ENCODE measurements around the gene GADL1.

The GADL1 gene

GRCh38 chr3:30760040-30760695 is 134.3 kb downstream of the GADL1 start:
- DNase-seq (ENCODE audit: low spot score) = no peak

GRCh38 chr3:30756218-30756617 is 138.2 kb downstream of the GADL1 start:
- DNase-seq (ENCODE audit: low spot score) = no peak

DNA sequence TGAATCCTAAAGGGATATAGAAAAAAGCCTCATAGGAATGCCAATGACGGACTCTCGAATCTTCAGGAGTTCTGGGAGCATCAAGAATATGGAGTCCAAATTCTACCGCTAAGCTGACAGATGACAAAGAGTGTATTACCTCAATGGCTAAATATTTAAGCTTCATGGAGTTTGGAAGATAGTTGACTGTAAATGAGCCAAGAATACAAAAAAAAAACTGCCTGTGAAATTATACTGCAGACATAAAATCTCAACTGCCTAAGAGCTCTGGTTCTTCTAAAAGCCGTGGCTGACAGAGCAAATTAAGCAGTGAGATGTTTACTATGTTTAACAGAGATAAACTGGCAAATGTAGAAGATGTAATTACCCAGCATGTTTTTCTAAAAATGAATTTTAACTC is 140.0 kb downstream of the GADL1 start:
- DNase-seq (ENCODE audit: low spot score) = no peak

DNA sequence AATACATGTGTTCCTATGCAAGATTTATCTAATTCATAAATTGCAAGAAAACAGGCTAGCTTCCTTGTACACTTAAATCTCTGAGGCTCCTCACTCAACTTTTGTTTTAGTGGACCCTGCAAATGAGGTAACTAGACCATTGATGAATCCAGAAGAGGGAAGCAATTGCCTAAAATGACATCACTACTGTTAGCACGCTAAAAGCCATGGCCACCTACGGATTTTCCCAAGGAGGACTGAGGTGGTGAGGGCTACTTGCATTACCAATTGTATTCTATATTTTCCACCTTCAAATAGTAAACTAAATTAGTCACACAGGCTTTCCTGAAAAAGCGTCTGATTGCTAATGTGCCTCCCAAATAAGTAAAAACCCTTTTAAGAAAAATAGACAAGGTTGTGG is 140.7 kb downstream of the GADL1 start:
- DNase-seq (ENCODE audit: low spot score) = no peak

- no peak for DNase-seq (ENCODE audit: low spot score)
These were observed 141.5 kb downstream of the GADL1 start for GRCh38 chr3:30752970-30753369.

GRCh38 chr3:30752491-30752890 is 142.0 kb downstream of the GADL1 start:
- DNase-seq (ENCODE audit: low spot score) = no peak

DNA sequence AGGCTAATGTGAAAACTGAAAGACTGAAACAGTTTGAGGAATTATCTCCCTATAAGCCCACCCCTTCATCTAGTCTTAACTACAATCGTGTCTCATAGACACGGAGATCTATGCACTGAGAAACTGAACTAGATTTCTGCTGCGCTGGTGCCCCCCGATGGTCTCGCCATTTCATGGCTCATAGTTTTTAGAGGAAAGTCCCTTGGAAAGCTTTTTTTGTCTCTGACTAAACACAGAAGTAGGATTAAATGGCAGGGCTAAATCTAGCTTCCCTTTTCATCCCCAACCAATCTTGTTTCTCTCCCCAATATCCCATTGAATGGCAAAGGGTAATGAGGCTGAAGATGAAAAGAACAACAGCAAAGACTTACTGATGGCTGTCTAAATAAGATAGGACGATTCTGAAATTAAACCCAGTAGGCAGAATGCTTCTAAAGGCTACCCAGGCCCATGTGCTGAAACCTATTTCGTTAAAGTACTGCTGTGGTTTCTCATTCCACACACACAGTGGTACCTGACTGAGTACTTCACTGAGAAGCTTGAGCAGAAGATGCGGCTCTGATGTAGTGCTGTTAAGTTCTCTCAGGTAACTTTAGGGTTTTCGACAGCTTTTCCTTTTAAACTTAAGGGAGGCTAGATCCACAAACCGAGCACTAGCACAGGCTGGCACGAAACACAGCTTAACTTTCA is 142.7 kb downstream of the GADL1 start:
- DNase-seq (ENCODE audit: low spot score) = peak; percentile 8

DNA sequence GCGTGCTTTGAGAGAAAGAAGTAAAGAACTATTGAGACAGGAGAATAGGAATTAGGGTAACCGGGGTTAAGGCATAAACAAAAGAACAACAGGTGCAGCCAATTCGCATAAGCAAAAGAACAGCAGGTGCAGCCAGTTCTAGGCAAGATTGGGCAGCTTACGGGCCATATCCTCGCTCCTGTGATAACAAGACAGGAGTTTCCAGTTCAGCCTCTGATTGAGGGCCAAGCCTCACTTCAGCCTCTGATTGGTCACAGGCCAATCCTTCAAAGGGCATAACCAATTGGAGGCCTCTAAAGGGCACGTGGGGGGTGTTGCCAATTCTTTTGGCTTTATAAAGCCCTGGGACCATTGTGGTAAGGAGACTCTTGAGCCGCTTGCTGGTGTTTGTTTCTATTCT is 143.5 kb downstream of the GADL1 start:
- no peak for DNase-seq (ENCODE audit: low spot score)

- DNase-seq (ENCODE audit: low spot score) = peak; percentile 29
These were observed 145.2 kb downstream of the GADL1 start for GRCh38 chr3:30749230-30749629.

DNA sequence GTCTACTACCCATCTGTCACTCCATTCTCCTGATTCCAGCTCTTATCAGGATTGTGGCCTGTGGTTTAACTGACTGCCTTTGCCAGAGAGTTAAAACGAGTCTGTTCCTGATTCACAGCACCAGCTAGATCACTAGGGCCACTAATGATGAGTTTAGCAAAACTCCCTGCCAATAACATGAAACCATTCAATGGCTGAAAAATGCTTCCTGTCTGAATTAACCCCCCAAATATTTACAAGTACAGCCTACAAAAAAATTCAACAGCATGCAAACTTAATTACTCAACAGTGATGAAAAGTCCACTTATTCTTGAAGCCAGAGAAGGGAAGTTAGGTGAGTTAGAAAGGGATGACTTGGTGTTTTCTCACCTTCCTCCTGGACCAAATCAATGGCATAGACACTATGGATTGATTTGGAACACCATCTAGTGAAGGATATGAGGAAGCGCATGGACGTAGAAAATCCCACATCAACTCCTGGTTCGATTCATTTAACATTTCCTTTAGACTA is 146.6 kb downstream of the GADL1 start:
- DNase-seq (ENCODE audit: low spot score) = peak; percentile 28

- DNase-seq (ENCODE audit: low spot score) = no peak
These were observed 150.7 kb downstream of the GADL1 start for GRCh38 chr3:30743641-30744317.

DNA sequence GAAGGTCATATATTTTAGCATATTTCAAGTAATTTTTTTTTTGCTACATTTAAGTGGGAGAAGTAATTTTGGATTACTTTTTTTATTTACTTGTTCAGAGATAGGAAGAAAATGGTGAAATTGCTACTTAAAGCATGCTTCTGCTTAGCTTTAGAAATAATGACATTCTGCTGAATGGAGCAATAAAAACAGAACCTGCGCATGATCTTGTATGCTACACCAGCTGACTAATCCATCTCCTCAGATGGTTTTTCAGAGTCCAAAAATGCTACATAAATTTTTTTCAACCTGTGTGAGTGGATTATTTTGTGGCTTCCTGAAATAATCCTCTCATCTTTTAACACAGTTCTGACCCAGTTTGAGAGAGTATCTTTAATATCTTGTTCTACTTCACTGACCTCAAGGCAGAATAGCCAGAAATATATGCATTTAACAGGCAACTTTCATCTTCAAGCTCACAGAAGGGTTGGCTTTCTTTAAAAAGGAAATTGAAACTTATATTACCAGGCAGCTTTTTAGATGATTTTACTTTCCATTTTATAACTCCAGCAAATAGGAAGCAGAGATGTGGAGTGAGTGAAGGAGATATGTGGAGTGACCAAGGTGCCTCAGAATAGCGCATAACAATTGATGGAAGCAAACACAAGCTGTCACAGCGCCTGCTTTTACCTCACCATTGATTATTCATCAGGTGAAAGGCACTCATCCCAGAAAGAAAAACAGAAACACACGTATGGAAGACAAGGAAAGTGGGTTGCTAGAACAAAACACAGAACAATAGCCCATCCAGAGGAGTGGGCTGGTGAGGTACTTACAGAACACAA is 151.5 kb downstream of the GADL1 start:
- DNase-seq (ENCODE audit: low spot score) = no peak

DNA sequence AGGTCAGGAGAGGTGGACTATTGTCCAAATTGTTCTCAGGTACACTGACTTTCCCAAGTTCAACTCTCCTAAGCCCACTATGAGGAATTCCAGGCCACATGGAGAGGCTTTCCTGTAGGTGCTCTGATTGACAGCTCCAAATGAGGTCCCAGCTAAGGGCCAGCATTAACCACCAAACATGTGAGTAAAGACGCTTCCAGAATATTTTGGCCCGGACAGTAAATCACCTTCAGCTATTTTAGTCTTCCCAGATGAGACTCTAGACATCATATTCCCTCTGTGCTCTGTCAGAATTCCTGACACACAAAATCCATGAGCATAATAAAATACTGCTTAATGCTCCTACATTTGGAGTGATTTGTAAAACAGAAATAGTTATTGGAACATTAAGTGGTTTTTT is 152.6 kb downstream of the GADL1 start:
- no peak for DNase-seq (ENCODE audit: low spot score)

- no peak for DNase-seq (ENCODE audit: low spot score)
These were observed 155.9 kb downstream of the GADL1 start for GRCh38 chr3:30738605-30739004.

- DNase-seq (ENCODE audit: low spot score) = no peak
These were observed 156.5 kb downstream of the GADL1 start for GRCh38 chr3:30737743-30738499.

GRCh38 chr3:30733696-30734095 is 160.8 kb downstream of the GADL1 start:
- DNase-seq (ENCODE audit: low spot score) = no peak

DNA sequence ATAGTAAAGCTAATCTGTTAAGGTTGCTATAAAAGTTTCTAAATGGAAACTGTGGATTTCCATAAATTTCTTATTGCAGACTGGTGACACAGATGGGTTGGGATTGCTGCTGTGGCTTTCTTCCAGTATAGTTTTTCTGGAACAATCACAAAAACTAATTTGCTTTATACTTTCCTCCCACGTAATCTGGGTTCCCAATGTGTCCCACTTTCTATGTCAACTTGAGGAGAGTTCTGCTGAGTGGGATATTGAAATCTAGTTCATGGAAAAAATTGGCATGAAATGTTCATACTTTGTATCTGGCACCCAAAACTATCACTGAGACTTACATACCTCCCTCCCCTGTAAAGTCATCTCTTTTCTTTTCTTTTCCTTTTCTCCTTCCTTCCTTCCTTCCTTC is 161.3 kb downstream of the GADL1 start:
- DNase-seq (ENCODE audit: low spot score) = no peak

- DNase-seq (ENCODE audit: low spot score) = no peak
These were observed 163.5 kb downstream of the GADL1 start for GRCh38 chr3:30730967-30731366.

- DNase-seq (ENCODE audit: low spot score) = no peak
These were observed 164.5 kb downstream of the GADL1 start for GRCh38 chr3:30729936-30730335.

- DNase-seq (ENCODE audit: low spot score) = no peak
These were observed 164.9 kb downstream of the GADL1 start for GRCh38 chr3:30729512-30729911.

DNA sequence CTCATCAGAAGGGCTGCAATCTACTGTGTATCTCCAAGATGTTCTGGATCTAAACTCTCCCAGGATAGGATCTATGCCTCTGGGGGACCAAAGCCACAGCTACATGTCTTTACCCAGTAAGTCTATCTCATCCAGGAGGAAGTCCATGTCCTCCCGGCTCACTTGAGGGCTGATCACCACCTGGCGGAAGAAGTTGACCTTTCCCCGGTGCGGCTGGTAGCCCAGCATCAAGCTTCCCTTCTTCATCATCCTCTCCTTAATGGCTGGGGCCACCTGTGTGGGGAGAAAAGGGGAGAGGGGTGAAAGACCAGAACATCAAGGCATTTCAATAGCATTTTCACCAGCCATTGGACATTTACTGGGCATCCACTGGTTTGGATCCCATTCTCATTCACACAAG is 166.3 kb downstream of the GADL1 start:
- no peak for DNase-seq (ENCODE audit: low spot score)

DNA sequence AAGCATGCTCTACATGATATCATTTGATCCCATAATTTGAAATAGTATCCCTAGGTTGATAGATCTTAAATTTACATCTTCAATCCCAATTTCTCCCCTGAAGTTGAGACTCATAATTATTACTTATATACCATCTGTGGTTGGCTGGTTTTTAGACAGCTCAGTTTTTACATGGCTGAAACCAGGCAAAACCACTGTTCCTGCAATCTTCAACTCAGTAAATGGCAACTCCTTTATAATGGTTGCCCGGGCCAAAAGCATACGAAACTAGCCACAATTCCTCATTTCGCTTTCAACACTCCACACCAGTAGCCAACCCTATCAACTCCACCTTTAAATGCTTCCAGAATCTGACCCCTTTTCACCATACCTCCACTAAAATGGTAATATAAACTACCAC is 169.6 kb downstream of the GADL1 start:
- DNase-seq (ENCODE audit: low spot score) = no peak

Measured in RKO (cell line).